GM21723 (cell line): ENCODE measurements around the gene BDH2.

Experiments used
- ATAC-seq: cut with Tn5 transposase; IDR thresholded peaks from one replicate; pipeline ENCODE4 v1.9.1; 2021; ENCODE audit warnings: mild to moderate bottlenecking, moderate library complexity; ENCODE audit not compliant: unreplicated experiment

BDH2 gene

DNA sequence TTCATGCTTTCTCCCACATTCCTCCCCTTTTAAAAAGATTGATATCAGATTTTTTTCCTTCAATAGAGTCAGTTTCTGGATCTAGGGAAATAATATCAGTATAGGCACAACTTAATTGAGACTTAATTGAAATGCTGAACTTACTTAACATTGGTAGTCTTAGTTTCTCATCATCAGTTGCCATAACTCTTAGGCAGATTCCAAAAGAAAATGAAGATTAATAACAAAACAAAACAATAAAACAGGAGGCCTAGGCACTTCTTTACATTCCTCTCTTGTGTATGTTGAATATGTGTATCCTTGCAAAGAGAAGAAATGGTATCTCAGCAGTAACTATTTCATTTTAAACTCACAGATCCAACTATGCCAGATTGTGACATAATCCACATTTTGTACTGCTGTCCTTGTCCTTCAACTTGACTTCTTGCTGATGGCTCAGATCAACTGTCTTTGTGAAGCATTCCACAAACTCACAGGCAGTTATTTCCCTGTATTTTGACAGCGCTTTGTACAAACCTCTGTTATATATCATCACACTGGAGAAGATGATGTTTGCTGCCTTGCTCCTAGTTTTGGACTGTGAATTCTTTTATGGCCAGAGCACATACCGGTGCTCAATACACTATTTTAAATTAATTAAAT, 14.0 kb downstream of the BDH2 start:
- no peak for ATAC-seq

DNA sequence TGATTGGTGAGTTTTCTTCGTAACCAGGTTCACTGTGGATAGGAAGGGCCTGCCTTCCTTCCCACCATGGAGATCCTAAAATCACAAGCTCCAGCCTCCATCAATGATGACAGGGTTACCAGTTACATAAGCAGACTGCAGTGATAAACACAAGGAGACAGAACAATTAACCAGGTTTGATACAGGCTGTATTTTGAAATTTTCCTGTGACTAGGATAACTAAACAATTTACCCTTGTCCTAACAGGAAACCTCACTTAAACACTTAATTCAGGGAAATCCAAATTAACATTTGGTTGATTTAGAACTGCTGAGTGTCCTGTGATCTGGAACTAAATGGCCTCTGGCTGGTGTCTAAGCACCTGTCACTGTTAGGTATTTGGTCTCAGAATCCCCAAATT, 20.0 kb downstream of the BDH2 start:
- no peak for ATAC-seq

GRCh38 chr4:103076747-103077347, 22.8 kb downstream of the BDH2 start, which contains the start of gene SLC9B2:
SLC9B2 (minus strand) TSS chr4:103076761; CDS start chr4:103067550, 9,211 bp downstream.
- peak; percentile 54 for ATAC-seq

DNA sequence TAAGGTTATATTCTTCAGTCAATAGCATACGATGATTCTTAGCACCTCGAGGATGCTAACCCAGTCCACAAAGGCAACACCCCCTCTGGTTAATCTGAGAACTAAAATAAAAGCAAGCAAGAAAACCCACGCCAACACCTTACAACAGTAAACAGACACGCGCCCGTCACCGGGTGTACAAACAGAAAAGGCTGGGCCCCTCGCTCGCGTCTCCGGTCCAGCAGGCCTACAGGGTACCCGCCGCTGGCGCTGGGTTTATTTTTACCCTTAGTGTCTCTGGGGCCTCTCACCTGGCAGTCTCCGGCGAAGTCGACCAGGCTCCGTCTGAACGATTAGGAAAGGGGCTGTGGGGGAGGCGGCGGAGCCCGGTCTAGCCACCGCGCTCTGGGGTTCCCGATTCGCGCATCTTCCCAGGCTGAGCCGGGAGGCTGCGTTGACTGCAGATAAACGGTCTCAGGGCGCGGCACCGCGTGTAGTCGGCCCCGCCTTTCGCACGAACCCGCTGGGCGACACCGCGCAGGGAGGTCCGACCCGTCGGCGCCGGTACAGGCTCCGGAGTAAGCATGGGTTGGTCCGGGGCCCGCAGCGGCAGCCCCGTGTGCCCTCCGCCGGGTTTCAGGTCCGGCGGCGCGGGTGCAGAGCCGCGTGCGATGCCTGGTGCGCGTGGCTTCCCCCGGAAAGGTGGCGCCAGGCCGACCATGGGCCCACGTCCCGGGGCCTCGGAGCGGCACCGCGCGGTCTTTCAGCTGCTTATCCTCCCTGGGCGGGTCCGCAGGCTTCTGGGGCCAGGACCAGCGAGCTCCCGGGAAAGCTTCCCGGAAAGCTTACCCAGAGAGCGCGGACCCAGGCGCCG, 23.5 kb downstream of the BDH2 start:
- ATAC-seq = peak; percentile 56

- ATAC-seq = peak; percentile 1
These were observed 24.2 kb downstream of the BDH2 start for GRCh38 chr4:103075435-103075893.

- ATAC-seq = peak; percentile 39
These were observed 24.7 kb downstream of the BDH2 start for GRCh38 chr4:103074744-103075434.

- no peak for ATAC-seq
These were observed 25.7 kb downstream of the BDH2 start for GRCh38 chr4:103073792-103074438.

GRCh38 chr4:103067841-103068547, 31.6 kb downstream of the BDH2 start:
- ATAC-seq = no peak

GRCh38 chr4:103060453-103061148, 39.0 kb downstream of the BDH2 start:
- no peak for ATAC-seq

DNA sequence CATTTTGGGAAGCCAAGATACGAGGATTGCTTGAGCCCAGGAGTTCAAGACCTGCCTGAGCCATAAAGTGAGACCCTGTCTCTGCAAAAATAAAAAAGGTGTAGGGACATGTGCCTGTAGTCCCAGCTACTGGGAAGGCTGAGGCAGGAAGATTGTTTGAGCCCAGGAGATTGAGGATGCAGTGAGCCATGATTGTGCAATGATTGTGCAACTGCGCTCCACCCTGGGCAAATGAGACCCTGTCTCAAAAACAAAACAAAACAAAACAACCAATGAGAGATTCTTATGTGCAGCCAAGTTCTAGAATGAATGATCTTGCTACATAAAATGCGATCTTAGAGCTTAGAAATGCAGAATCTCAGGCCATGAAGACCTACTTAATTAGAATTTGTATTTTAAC, 45.6 kb downstream of the BDH2 start:
- ATAC-seq = no peak

GRCh38 chr4:103052779-103053178, 46.9 kb downstream of the BDH2 start:
- ATAC-seq = no peak

- no peak for ATAC-seq
These were observed 47.5 kb downstream of the BDH2 start for GRCh38 chr4:103052145-103052544.

- ATAC-seq = no peak
These were observed 48.7 kb downstream of the BDH2 start for GRCh38 chr4:103050736-103051436.

DNA sequence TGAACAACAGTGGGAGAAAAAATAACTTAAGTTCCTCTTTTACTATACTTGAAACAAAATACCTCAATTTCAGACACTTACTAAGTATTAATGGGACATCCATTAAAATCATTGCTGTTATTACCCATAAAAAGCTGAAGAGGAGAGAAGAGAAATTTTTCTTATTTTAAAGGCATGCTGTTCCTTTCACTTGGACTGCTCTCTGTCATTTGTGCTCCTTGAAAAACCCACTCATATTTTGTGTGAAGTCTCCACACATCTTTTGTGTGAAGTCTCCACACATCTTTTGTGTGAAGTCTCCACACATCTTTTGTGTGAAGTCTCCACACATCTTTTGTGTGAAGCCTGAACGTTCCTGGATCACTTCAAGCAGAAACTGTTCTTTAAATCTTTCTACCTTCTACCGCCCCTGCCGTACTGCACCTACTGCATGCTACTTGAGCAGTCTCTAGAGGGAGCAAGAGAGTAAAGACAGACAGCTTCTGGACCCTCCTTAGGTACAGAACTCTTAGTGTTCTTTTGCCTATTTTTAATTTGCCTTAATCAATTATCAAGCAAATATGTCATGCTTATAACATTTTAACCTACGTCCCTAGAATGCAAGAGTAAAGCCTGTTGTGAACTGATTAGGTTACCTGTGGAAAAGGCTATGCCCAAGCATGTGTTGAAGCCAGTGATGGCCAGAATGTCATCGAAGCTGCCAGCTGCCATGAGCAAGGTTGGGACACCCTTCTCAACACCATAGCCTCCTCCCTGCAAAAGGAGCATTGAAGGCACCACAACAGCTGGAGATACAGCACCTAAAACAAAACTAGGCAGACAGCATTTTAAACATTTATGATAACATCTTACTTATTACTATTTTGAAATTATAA, 53.0 kb downstream of the BDH2 start:
- ATAC-seq = peak; percentile 93

- no peak for ATAC-seq
These were observed 55.5 kb downstream of the BDH2 start for GRCh38 chr4:103044183-103044582.

GRCh38 chr4:103036169-103036568, 63.5 kb downstream of the BDH2 start:
- ATAC-seq = no peak

DNA sequence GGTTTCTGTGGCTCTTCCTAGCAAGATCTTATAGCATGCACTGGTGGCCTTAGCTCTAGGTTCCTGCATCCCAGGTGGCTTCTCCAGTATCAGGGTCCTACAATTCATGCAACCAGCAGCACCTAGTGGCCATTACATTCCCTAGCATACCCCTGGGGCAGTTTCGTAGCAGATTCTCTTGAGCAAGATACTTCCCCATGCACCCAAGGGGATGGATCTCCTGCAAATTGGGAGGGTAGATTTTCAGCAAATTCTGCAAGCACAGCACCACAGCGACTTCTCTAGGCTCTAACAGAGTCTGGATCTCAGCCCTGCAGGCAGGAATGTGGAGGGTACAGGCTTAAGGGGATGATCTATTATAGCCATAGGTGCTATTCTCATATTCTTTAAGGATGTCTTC, 67.1 kb downstream of the BDH2 start:
- peak; percentile 85 for ATAC-seq

- ATAC-seq = no peak
These were observed 68.8 kb downstream of the BDH2 start for GRCh38 chr4:103030791-103031190.
